Measurements from ENCODE around the gene CSRP1.

CSRP1 gene

GRCh38 chr1:201447903-201448871 is 58.7 kb downstream of the CSRP1 start:
- DNase-seq, result peak; percentile 41

DNA sequence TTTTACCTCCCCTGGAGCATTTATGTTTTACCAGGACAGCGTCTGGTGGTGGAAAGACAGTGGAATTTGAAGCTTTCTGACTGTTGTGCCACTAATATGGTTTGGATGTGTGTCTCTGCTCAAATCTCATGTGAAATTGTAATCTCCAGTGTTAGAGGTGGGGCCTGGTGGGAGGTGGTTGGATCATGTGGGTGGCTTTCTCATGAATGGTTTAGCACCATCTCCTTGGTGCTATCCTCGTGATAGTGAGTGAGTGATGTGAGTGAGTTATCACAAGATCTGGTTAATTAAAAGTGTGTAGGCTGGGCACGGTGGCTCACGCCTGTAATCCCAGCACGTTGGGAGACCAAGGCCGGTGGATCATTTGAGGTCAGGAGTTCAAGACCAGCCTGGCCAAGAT is 61.6 kb downstream of the CSRP1 start:
- no peak for DNase-seq

- DNase-seq, result no peak
Measured at GRCh38 chr1:201444792-201445191, 62.1 kb downstream of the CSRP1 start.

GRCh38 chr1:201443747-201444146 is 63.2 kb downstream of the CSRP1 start:
- DNase-seq, result no peak

DNA sequence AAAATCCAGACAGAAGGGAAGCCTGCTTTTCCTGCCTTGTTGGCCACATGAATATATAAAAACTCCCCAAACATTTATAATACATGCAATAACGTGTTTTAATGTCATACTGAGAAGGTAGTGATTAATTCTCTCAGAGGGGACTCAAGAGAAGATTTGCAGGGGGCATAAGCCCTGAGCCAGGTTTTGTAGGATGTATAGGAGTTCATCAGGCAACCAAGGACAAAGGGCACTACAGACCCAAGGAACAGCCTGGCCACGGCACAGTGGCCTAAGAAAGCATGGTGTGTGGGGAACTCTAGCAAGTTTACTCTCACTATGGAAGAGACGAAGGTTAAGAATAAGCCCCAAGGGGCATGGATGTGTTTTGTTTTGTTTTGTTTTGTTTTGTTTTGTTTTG is 70.0 kb downstream of the CSRP1 start:
- DNase-seq, result no peak

DNA sequence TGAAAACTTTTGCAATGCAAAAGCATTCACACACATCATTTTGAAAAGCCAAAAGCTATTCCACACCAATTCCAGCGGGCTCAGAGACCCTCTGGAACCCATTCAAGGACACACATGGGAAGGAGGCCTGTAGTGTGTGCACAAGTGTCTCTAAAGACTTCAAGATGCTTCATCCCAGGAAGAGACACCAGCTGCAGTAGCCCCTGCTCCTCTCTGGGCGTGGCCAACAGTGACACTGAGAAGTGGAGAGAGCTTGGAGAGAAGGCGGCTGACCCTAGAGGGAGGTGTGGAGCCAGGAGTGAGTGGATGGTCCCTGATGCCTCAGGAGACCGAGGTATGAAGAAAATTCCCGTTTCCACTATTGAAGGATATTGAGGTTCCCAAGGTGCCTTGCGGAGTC is 70.5 kb downstream of the CSRP1 start:
- no peak for DNase-seq

- no peak for DNase-seq
Measured at GRCh38 chr1:201434266-201434665, 72.7 kb downstream of the CSRP1 start.

GRCh38 chr1:201433609-201434008 is 73.3 kb downstream of the CSRP1 start:
- DNase-seq, result no peak

Data from CD4-positive, alpha-beta T cell treated with Interleukin-4 for 4 hours (primary cell).